H9 (cell line): ENCODE results near the gene CAMTA1. TPM values are rescaled to one million over a fixed set of nuclear protein-coding genes. Genes with fewer than 3 reads are reported as not detected.

Experiments
- DNase-seq: peaks from one replicate; pipeline ENCODE4 v3.0.0-alpha.2; 2017
- H2AFZ ChIP-seq: one replicate; pipeline ENCODE4 v1.6.1; 2013; ENCODE audit warnings: mild to moderate bottlenecking, low read length, control low read depth, moderate library complexity
- H2AK5ac ChIP-seq: 2 replicates; pipeline ENCODE4 v1.6.1; 2013; ENCODE audit warnings: low read length, control low read depth, mixed read lengths; ENCODE audit not compliant: insufficient read length
- H2BK120ac ChIP-seq: one replicate; pipeline ENCODE4 v1.6.1; 2013; ENCODE audit warnings: low read depth, mild to moderate bottlenecking, low read length, control low read depth, inconsistent platforms; ENCODE audit not compliant: poor library complexity, severe bottlenecking
- H2BK12ac ChIP-seq: 2 replicates; pipeline ENCODE4 v1.6.1; 2013; ENCODE audit warnings: low read length, control low read depth, mixed read lengths, low read depth; ENCODE audit not compliant: insufficient read length
- H2BK15ac ChIP-seq: 2 replicates; pipeline ENCODE4 v1.6.1; 2013; ENCODE audit warnings: low read depth, low read length, control low read depth
- H2BK20ac ChIP-seq: one replicate; pipeline ENCODE4 v1.6.1; 2013; ENCODE audit warnings: low read depth, mild to moderate bottlenecking, low read length, control low read depth, inconsistent platforms; ENCODE audit not compliant: poor library complexity, severe bottlenecking
- H2BK5ac ChIP-seq: 2 replicates; pipeline ENCODE4 v1.6.1; 2013; ENCODE audit warnings: low read length, control low read depth, mixed read lengths; ENCODE audit not compliant: insufficient read length
- H3K14ac ChIP-seq: 2 replicates; pipeline ENCODE4 v1.6.1; 2013; ENCODE audit warnings: low read length, control low read depth; ENCODE audit not compliant: insufficient read depth
- H3K18ac ChIP-seq: 2 replicates; pipeline ENCODE4 v1.6.1; 2013; ENCODE audit warnings: low read depth, mild to moderate bottlenecking, mixed read lengths, low read length, control low read depth; ENCODE audit not compliant: insufficient read length
- H3K23ac ChIP-seq: 2 replicates; pipeline ENCODE4 v1.6.1; 2013; ENCODE audit warnings: low read length, control low read depth, mixed read lengths, low read depth; ENCODE audit not compliant: insufficient read length
- H3K23me2 ChIP-seq: 2 replicates; pipeline ENCODE4 v1.6.1; 2013; ENCODE audit warnings: low read depth, mild to moderate bottlenecking, mixed read lengths, low read length, control low read depth; ENCODE audit not compliant: insufficient read length, poor library complexity, severe bottlenecking
- H3K27ac ChIP-seq: 2 replicates; pipeline ENCODE4 v1.5.1; 2013; ENCODE audit warnings: low read length, control low read depth, mixed read lengths, low read depth; ENCODE audit not compliant: insufficient read length
- H3K27me3 ChIP-seq: 2 replicates; pipeline ENCODE4 v1.6.1; 2013; ENCODE audit warnings: low read length, control low read depth, inconsistent platforms; ENCODE audit not compliant: insufficient read depth
- H3K4ac ChIP-seq: 2 replicates; pipeline ENCODE4 v1.6.1; 2013; ENCODE audit warnings: low read depth, mild to moderate bottlenecking, control low read depth, inconsistent platforms, low read length, moderate library complexity
- H3K4me1 ChIP-seq: 2 replicates; pipeline ENCODE4 v1.6.1; 2013; ENCODE audit warnings: low read length, control low read depth, inconsistent platforms; ENCODE audit not compliant: insufficient read depth
- H3K4me2 ChIP-seq: 2 replicates; pipeline ENCODE4 v1.6.1; 2013; ENCODE audit warnings: low read length, control low read depth, mixed read lengths; ENCODE audit not compliant: insufficient read length, insufficient read depth
- H3K56ac ChIP-seq: 2 replicates; pipeline ENCODE4 v1.6.1; 2013; ENCODE audit warnings: low read depth, mild to moderate bottlenecking, mixed read lengths, low read length, control low read depth; ENCODE audit not compliant: insufficient read length
- H3K79me1 ChIP-seq: 2 replicates; pipeline ENCODE4 v1.6.1; 2013; ENCODE audit warnings: low read depth, mild to moderate bottlenecking, moderate library complexity, low read length, control low read depth, inconsistent platforms; ENCODE audit not compliant: insufficient read depth, poor library complexity, severe bottlenecking
- H3K79me2 ChIP-seq: 2 replicates; pipeline ENCODE4 v1.6.1; 2013; ENCODE audit warnings: low read length, control low read depth, inconsistent platforms; ENCODE audit not compliant: insufficient read depth
- H3K9ac ChIP-seq: 2 replicates; pipeline ENCODE4 v1.6.1; 2013; ENCODE audit warnings: low read length, control low read depth, mixed read lengths; ENCODE audit not compliant: insufficient read length; ENCODE audit errors: extremely low read depth
- H3K9me3 ChIP-seq: one replicate; pipeline ENCODE4 v1.6.1; 2013; ENCODE audit warnings: low read depth, low read length, inconsistent platforms; ENCODE audit not compliant: control insufficient read depth
- H3T11ph ChIP-seq: one replicate; pipeline ENCODE4 v1.6.1; 2013; ENCODE audit warnings: mild to moderate bottlenecking, low read length, control low read depth, inconsistent platforms
- H4K20me1 ChIP-seq: one replicate; pipeline ENCODE4 v1.6.1; 2013; ENCODE audit not compliant: control insufficient read depth, insufficient read length, insufficient read depth
- H4K5ac ChIP-seq: 2 replicates; pipeline ENCODE4 v1.6.1; 2013; ENCODE audit warnings: low read depth, mild to moderate bottlenecking, mixed read lengths, low read length, control low read depth; ENCODE audit not compliant: insufficient read length
- H4K8ac ChIP-seq: replicated peaks from 2 replicates; pipeline ENCODE4 v1.6.1; 2013; ENCODE audit warnings: low read length, control low read depth, mixed read lengths, low read depth; ENCODE audit not compliant: insufficient read length
- H4K91ac ChIP-seq: 2 replicates; pipeline ENCODE4 v1.6.1; 2013; ENCODE audit warnings: low read depth, mild to moderate bottlenecking, moderate library complexity, mixed read lengths, low read length, control low read depth; ENCODE audit not compliant: insufficient read length
- H3K27ac Mint-ChIP-seq, 3 experiments: 2 replicates in 2 of 3; 3 replicates in 1 of 3; pipeline ENCODE4 v1.8.0; 2020 to 2021; ENCODE audit warnings: mixed read lengths in 3 of 3, mild to moderate bottlenecking in 1 of 3, moderate library complexity in 1 of 3
- H3K27me3 Mint-ChIP-seq: 2 replicates; pipeline ENCODE4 v1.8.0; 2021; ENCODE audit warnings: low read depth, mild to moderate bottlenecking, moderate library complexity, mixed read lengths
- H3K36me3 Mint-ChIP-seq, 3 experiments: 2 replicates in 2 of 3; 3 replicates in 1 of 3; pipeline ENCODE4 v1.8.0; 2020 to 2021; ENCODE audit warnings: low read depth in 3 of 3, mixed read lengths in 3 of 3; ENCODE audit not compliant: insufficient read depth in 1 of 3
- H3K4me1 Mint-ChIP-seq, 2 experiments: 2 replicates each; pipeline ENCODE4 v1.8.0; 2020; ENCODE audit warnings: mixed read lengths in 2 of 2
- H3K4me3 Mint-ChIP-seq, 2 experiments: 2 replicates in 1 of 2; 3 replicates in 1 of 2; pipeline ENCODE4 v1.8.0; 2020 to 2021; ENCODE audit warnings: mild to moderate bottlenecking in 2 of 2, mixed read lengths in 2 of 2, moderate library complexity in 1 of 2
- H3K9me3 Mint-ChIP-seq, 2 experiments: 2 replicates in 1 of 2; 3 replicates in 1 of 2; pipeline ENCODE4 v1.8.0; 2020; ENCODE audit warnings: mild to moderate bottlenecking in 2 of 2, mixed read lengths in 2 of 2, moderate library complexity in 1 of 2
- WGBS: extraction: QIAGEN DNeasy Blood & Tissue Kit; methylation state at CpG from one replicate; pipeline ENCODE4 v1.1.7; 2013; ENCODE audit warnings: missing lambda C conversion rate, low lambda C conversion rate, mixed read lengths; ENCODE audit not compliant: insufficient read length; ENCODE audit errors: extremely low coverage; 5-methylcytosine and 5-hydroxymethylcytosine counted together
- total RNA-seq: library from RNA; stranded (reverse); gene quantifications from 2 replicates; pipeline ENCODE4 v1.2.1, GENCODE V29; 2021
- TF ChIP-seq, protein P1 (sequence below): fragments of 200-600 bp; sonication (generic); conservative IDR thresholded peaks from 3 replicates; pipeline ENCODE4 v1.8.0; 2021; ENCODE audit warnings: antibody characterized with exemption, mild to moderate bottlenecking

Gene CAMTA1
- total RNA-seq, 1 experiment from 2014 or later = 115 TPM

DNA sequence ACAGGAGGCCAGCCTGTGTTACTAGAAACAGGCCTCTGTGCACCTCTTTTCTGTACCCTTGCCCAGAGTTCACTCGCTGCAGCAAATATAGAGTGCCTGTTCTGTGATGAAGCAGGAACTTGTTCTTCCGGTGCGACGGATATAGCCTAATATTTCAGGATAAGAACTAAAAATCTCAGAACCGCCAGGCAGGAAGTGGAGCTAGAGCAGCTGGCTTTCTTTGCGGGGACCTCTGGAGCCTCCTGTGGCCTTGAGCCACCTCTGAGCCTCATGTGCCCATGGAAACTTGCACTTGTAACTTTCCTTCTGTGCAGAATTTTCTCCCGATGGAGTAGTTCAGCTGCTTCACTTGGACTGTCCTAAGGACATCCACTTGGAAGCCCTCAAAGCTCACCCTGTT lies 941.4 kb downstream of the CAMTA1 start:
- no peak overlapping the region for H4K91ac ChIP-seq
- H3K14ac ChIP-seq = no peak overlapping the region
- H3K79me1 ChIP-seq = no peaks in the 10 kb centered on the region
- H3K4me1 Mint-ChIP-seq = peaks cover 6 to 8% of the 10 kb centered on the region in 2 experiments
- H3K9me3 Mint-ChIP-seq = no peaks in the 10 kb centered on the region
- H2BK5ac ChIP-seq = no peak overlapping the region
- H3K4ac ChIP-seq = no peak overlapping the region
- no peaks in the 10 kb centered on the region for H3K9me3 ChIP-seq
- no peak overlapping the region for H3K18ac ChIP-seq
- H3K4me2 ChIP-seq = no peak overlapping the region
- H2BK20ac ChIP-seq = no peak overlapping the region
- H3K4me1 ChIP-seq = no peaks in the 10 kb centered on the region
- H2BK15ac ChIP-seq = no peak overlapping the region
- H2BK120ac ChIP-seq = no peak overlapping the region
- H3K27me3 Mint-ChIP-seq = no peaks in the 10 kb centered on the region
- H4K20me1 ChIP-seq = no peaks in the 10 kb centered on the region
- H3K23me2 ChIP-seq = no peaks in the 10 kb centered on the region
- H3K9ac ChIP-seq = no peak overlapping the region
- H3K23ac ChIP-seq = no peak overlapping the region
- H3T11ph ChIP-seq = no peak overlapping the region
- no peak overlapping the region for H4K8ac ChIP-seq
- H3K56ac ChIP-seq = no peak overlapping the region
- H3K27ac Mint-ChIP-seq = no peak overlapping the region
- WGBS = no CpG with 5 or more reads among the region's 7 CpGs
- no peak overlapping the region for H2BK12ac ChIP-seq
- no peak overlapping the region for H2AFZ ChIP-seq
- TF ChIP-seq, protein P1, sequence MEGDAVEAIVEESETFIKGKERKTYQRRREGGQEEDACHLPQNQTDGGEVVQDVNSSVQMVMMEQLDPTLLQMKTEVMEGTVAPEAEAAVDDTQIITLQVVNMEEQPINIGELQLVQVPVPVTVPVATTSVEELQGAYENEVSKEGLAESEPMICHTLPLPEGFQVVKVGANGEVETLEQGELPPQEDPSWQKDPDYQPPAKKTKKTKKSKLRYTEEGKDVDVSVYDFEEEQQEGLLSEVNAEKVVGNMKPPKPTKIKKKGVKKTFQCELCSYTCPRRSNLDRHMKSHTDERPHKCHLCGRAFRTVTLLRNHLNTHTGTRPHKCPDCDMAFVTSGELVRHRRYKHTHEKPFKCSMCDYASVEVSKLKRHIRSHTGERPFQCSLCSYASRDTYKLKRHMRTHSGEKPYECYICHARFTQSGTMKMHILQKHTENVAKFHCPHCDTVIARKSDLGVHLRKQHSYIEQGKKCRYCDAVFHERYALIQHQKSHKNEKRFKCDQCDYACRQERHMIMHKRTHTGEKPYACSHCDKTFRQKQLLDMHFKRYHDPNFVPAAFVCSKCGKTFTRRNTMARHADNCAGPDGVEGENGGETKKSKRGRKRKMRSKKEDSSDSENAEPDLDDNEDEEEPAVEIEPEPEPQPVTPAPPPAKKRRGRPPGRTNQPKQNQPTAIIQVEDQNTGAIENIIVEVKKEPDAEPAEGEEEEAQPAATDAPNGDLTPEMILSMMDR = no peak
- no peak overlapping the region for H3K4me3 Mint-ChIP-seq
- no peaks in the 10 kb centered on the region for H3K79me2 ChIP-seq
- DNase-seq = no peak
- no peak overlapping the region for H2AK5ac ChIP-seq
- H3K27ac ChIP-seq = no peak overlapping the region
- H3K27me3 ChIP-seq = no peaks in the 10 kb centered on the region
- H4K5ac ChIP-seq = no peak overlapping the region
- peaks cover 0 to 3% (median 0%) of the 10 kb centered on the region in 3 experiments; a peak in 1 of 7 replicates for H3K36me3 Mint-ChIP-seq
